A673 (cell line): Measurements from ENCODE around the gene STPG4. TPM values are rescaled to one million over a fixed set of nuclear protein-coding genes. Genes with fewer than 3 reads are reported as not detected.
"Not testable (repeated sequence)": the region's sequence is repeated elsewhere in the genome, so short reads cannot be mapped to it uniquely, and the experiment has no call there.

ENCODE experiments used
- BruUV-seq: library from RNA; stranded (reverse); fragments of 400-500 nt; replicated peaks from 2 replicates; lab custom pipeline; 2021; lab: Mats Ljungman, UMichigan
- CTCF ChIA-PET: fragments of 300-600 bp; sonication (Branson Sonifier 250); formaldehyde crosslinking; loops from one replicate; lab custom pipeline; 2022; ENCODE audit warnings: antibody characterized with exemption; lab: Charles Lee
- POLR2A ChIA-PET: fragments of 300-600 bp; sonication (Branson Sonifier 250); formaldehyde crosslinking; loops from one replicate; lab custom pipeline; 2022; ENCODE audit warnings: antibody characterized with exemption; ENCODE audit not compliant: low non-redundant PET; lab: Charles Lee
- DNase-seq: peaks from one replicate; pipeline ENCODE4 v3.0.0-alpha.2; 2015; ENCODE audit warnings: low spot score
- H3K27ac ChIP-seq: fragments of 200-600 bp; sonication (generic); 2 replicates; pipeline ENCODE4 v1.5.1; 2016; ENCODE audit warnings: mixed run types, low read depth, mild to moderate bottlenecking, mixed read lengths, antibody characterized with exemption, low read length; ENCODE audit not compliant: poor library complexity, severe bottlenecking
- H3K27me3 ChIP-seq: fragments of 200-600 bp; sonication (generic); replicated peaks from 2 replicates; pipeline ENCODE4 v1.6.1; 2017; ENCODE audit warnings: mixed run types, low read depth, mild to moderate bottlenecking, mixed read lengths, antibody characterized with exemption, low read length; ENCODE audit not compliant: insufficient read depth, poor library complexity
- H3K36me3 ChIP-seq: fragments of 200-600 bp; sonication (generic); 2 replicates; pipeline ENCODE4 v1.6.1; 2016; ENCODE audit warnings: mixed run types, mild to moderate bottlenecking, mixed read lengths, antibody characterized with exemption, low read length; ENCODE audit not compliant: insufficient read depth, poor library complexity, severe bottlenecking
- H3K4me1 ChIP-seq: fragments of 200-600 bp; sonication (generic); 2 replicates; pipeline ENCODE4 v1.6.1; 2017; ENCODE audit warnings: mixed run types, mild to moderate bottlenecking, mixed read lengths, antibody characterized with exemption, low read length; ENCODE audit not compliant: insufficient read depth, poor library complexity, severe bottlenecking
- H3K4me3 ChIP-seq: fragments of 200-600 bp; sonication (generic); 2 replicates; pipeline ENCODE4 v1.5.1; 2016; ENCODE audit warnings: low read depth, mixed run types, mild to moderate bottlenecking, mixed read lengths, low read length; ENCODE audit not compliant: poor library complexity, severe bottlenecking
- H3K9me3 ChIP-seq: fragments of 200-600 bp; sonication (generic); 2 replicates; pipeline ENCODE4 v1.6.1; 2016; ENCODE audit warnings: mixed run types, low read depth, mild to moderate bottlenecking, mixed read lengths, antibody characterized with exemption, low read length; ENCODE audit not compliant: poor library complexity, severe bottlenecking
- EZH2 ChIP-seq: fragments of 200-600 bp; sonication (generic); IDR thresholded peaks from 2 replicates; pipeline ENCODE4 v1.6.1; 2017; ENCODE audit warnings: borderline replicate concordance, low read depth, mild to moderate bottlenecking, mixed read lengths, antibody characterized with exemption, low read length; ENCODE audit not compliant: poor library complexity, severe bottlenecking
- intact Hi-C: fragments of 100-400 bp; cut with micrococcal nuclease; formaldehyde crosslinking; loops from one replicate; pipeline ENCODE4 v1.10.0; 2022; ENCODE audit not compliant: unreplicated experiment
- total RNA-seq: library from RNA; stranded (reverse); gene quantifications from 2 replicates; pipeline ENCODE4 v1.2.3, GENCODE V29; 2021
- TF ChIP-seq, protein P1 (sequence below): fragments of 300-800, 200-600 bp; sonication (generic); conservative IDR thresholded peaks from 2 replicates; pipeline ENCODE4 v1.5.1; 2017; ENCODE audit warnings: low read depth, mild to moderate bottlenecking, antibody characterized with exemption, low read length, moderate library complexity, mixed read lengths

The STPG4 gene
- total RNA-seq, 1 experiment from 2014 or later: 0.75 TPM

DNA sequence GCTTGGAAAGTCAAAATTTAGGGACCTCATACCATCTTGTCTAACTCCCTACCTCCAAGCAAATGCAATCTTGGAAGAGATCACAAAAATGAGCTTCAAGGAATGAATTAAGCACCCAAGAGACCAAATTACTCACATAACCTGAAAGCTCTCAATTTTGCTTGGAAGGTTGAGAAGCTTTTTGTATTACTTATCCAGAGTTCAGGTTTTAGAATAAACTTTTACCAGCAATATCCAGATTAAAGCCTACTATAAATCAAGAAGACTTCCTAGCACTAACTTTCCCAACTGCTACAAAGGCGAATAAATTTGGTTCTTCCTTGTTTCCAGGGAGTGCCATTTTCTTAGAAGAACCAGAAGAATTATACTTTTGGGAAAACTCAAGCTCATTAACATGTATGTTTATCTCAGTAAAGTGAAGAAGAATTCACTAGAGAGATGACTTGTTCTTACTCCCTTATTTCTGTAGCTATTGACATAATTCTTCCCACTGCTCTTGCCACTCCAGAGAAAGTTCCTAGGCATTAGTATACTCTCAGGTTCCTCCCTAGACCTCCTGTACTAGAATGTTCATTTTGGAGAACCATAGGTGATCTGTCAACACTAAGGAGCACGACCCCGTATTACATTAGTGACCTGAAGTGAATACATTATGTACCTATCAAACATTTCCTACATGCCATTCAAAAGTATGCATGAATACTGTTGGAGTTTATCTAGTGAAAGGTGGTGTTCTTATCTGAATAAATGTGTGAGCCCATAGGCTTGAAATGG is 18.0 kb upstream of the STPG4 start:
- no peak for TF ChIP-seq EZH2
- TF ChIP-seq, protein P1, sequence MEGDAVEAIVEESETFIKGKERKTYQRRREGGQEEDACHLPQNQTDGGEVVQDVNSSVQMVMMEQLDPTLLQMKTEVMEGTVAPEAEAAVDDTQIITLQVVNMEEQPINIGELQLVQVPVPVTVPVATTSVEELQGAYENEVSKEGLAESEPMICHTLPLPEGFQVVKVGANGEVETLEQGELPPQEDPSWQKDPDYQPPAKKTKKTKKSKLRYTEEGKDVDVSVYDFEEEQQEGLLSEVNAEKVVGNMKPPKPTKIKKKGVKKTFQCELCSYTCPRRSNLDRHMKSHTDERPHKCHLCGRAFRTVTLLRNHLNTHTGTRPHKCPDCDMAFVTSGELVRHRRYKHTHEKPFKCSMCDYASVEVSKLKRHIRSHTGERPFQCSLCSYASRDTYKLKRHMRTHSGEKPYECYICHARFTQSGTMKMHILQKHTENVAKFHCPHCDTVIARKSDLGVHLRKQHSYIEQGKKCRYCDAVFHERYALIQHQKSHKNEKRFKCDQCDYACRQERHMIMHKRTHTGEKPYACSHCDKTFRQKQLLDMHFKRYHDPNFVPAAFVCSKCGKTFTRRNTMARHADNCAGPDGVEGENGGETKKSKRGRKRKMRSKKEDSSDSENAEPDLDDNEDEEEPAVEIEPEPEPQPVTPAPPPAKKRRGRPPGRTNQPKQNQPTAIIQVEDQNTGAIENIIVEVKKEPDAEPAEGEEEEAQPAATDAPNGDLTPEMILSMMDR: no peak
- Histone ChIP-seq H3K4me3 (peak overlapping the region; percentile 99), H3K27me3 (no peaks in the 10 kb centered on the region), H3K36me3 (peaks cover 47% of the 10 kb centered on the region), H3K27ac (no peak overlapping the region), H3K4me1 (peaks cover 37% of the 10 kb centered on the region), H3K9me3 (no peaks in the 10 kb centered on the region)
- intact Hi-C loops: no loop called here
- no TSS peak for BruUV-seq
- DNase-seq: no peak
- POLR2A ChIA-PET: no interaction called here
- CTCF ChIA-PET: no interaction called here

DNA sequence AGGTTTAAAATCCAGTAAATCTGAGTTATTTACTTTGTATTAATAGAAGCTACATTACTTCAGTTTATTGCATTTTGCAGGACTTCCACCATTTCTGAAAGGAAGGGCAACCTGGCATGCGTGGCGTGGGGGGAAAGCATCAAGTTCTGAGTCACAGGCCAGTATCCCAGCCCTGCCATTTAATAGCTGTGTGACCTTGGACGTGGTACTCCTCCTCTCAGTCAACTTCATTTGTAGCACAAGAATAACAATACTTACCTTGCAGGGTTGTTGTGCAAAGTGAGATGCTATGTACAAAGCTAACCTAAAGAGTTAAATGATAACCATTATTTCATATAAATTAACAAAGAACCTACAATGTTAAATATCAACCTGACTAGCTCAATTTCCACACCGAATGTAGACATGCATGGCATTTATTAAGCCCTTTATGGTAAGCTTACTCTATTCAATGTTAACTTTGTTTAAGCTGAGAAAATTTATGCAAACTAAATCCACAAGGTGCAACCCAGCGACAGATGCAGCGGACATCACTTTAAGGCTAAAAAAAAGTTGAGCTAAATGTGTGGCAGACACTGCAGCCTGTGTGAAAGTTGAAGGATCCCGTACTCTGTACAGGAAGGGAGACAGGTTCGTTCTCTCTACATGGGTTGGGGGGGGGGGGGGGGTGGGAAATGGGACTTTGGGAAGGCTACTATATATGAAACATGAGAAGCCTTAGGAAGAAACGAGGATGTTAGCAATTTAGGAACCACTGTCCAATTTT is 17.2 kb upstream of the STPG4 start:
- BruUV-seq: no TSS peak
- ChIA-PET CTCF (no interaction called here), POLR2A (no interaction called here)
- Histone ChIP-seq H3K27me3 (no peaks in the 10 kb centered on the region), H3K9me3 (no peaks in the 10 kb centered on the region), H3K27ac (no peak overlapping the region), H3K36me3 (peaks cover 52% of the 10 kb centered on the region), H3K4me1 (peaks cover 33% of the 10 kb centered on the region), H3K4me3 (peak overlapping the region; percentile 2)
- no peak for TF ChIP-seq EZH2
- TF ChIP-seq, protein P1: no peak
- no peak for DNase-seq
- intact Hi-C loops: no loop called here

DNA sequence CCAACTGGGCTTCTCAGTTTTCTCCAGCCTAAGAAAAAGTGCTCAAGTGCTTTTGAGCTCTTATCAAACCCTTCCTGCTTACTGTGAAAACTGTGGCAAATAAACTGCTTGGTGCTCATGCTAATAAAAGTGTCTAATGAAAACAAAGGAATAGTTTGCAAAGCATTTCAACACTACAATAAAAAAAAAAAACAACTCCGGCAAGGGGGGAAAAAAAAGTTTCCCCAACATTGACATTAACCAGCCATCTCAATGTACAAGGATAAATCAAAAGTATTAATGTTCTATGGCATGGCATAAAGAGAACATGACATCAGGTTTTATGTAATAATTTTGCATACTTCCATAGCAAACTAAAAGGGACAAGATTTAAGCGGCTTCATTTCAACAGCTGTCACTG is 14.7 kb upstream of the STPG4 start:
- no peak for TF ChIP-seq EZH2
- TF ChIP-seq, protein P1: no peak
- CTCF ChIA-PET: no interaction called here
- BruUV-seq: no TSS peak
- Histone ChIP-seq H3K27me3 (no peaks in the 10 kb centered on the region), H3K4me1 (peaks cover 28% of the 10 kb centered on the region), H3K4me3 (no peak overlapping the region), H3K9me3 (no peaks in the 10 kb centered on the region), H3K36me3 (peaks cover 78% of the 10 kb centered on the region), H3K27ac (no peak overlapping the region)
- intact Hi-C loops: no loop called here
- POLR2A ChIA-PET: no interaction called here
- no peak for DNase-seq

DNA sequence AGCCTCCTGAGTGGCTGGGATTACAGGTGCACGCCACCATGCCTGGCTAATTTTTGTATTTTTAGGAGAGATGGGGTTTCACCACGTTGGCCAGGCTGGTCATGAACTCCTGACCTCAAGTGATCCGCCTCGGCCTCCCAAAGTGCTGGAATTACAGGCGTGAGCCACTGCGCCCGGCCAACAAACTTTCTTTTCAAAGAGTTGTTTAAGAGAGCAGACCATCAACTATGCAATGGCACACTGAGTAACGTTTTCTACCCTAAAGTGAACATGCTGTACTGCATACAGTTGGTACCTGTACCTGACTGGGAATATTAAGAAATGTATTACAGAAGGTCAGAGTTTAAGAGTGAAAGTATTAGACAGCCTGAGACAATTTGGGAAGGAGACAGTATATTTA is 13.8 kb upstream of the STPG4 start:
- POLR2A ChIA-PET, DNase-seq, intact Hi-C loops, BruUV-seq, CTCF ChIA-PET, H3K27ac ChIP-seq, H3K9me3 ChIP-seq, H3K4me3 ChIP-seq, H3K27me3 ChIP-seq: not testable (repeated sequence)
- Histone ChIP-seq H3K36me3 (peaks cover 84% of the 10 kb centered on the region), H3K4me1 (peaks cover 28% of the 10 kb centered on the region)
